H1 (cell line): ENCODE data around the gene WIPF3. TPM values are rescaled to one million over a fixed set of nuclear protein-coding genes. Genes with fewer than 3 reads are reported as not detected.

Experiments used
- CTCF ChIA-PET: fragments of 300-600 bp; sonication (Branson Sonifier 250); formaldehyde crosslinking; loops from one replicate; lab custom pipeline; 2021; ENCODE audit not compliant: partially characterized antibody; lab: Charles Lee
- POLR2A ChIA-PET: fragments of 300-600 bp; sonication (Branson Sonifier 250); formaldehyde crosslinking; loops from one replicate; lab custom pipeline; 2021; ENCODE audit warnings: inconsistent platforms; ENCODE audit not compliant: partially characterized antibody; lab: Charles Lee
- DNase-seq, 2 experiments: peaks; one replicate each; pipeline versions ENCODE4 v3.0.0 to v3.0.0-alpha.2; 2010 to 2022; ENCODE audit warnings: low spot score in 2 of 2, low read depth in 1 of 2, mixed read lengths in 1 of 2
- FAIRE-seq: peaks from 2 replicates; lab custom pipeline; 2011; peaks lifted over from hg19 to GRCh38; lab: Jason Lieb, UNC
- H2AFZ ChIP-seq: 2 replicates; pipeline ENCODE4 v1.8.1; 2012; ENCODE audit warnings: low read length, inconsistent platforms
- H2AK5ac ChIP-seq: 2 replicates; pipeline ENCODE4 v1.6.1; 2013; ENCODE audit warnings: low read depth, low read length
- H2BK120ac ChIP-seq: replicated peaks from 2 replicates; pipeline ENCODE3; 2013; ENCODE audit warnings: low read depth, low read length, inconsistent platforms
- H2BK12ac ChIP-seq: 2 replicates; pipeline ENCODE4 v1.6.1; 2013; ENCODE audit warnings: low read depth, low read length
- H2BK15ac ChIP-seq: 2 replicates; pipeline ENCODE4 v1.6.1; 2013; ENCODE audit warnings: low read length
- H2BK20ac ChIP-seq: 2 replicates; pipeline ENCODE4 v1.6.1; 2013; ENCODE audit warnings: low read length
- H2BK5ac ChIP-seq: 2 replicates; pipeline ENCODE4 v1.6.1; 2013; ENCODE audit warnings: low read depth, low read length
- H3K14ac ChIP-seq: 2 replicates; pipeline ENCODE4 v1.6.1; 2013; ENCODE audit warnings: inconsistent platforms; ENCODE audit not compliant: insufficient read length
- H3K18ac ChIP-seq: 2 replicates; pipeline ENCODE4 v1.6.1; 2013; ENCODE audit warnings: low read length; ENCODE audit errors: extremely low read depth
- H3K23ac ChIP-seq: 2 replicates; pipeline ENCODE4 v1.6.1; 2013; ENCODE audit warnings: inconsistent platforms; ENCODE audit not compliant: insufficient read length
- H3K23me2 ChIP-seq: 2 replicates; pipeline ENCODE4 v1.6.1; 2013; ENCODE audit warnings: low read depth, low read length
- H3K27ac ChIP-seq: 2 replicates; pipeline ENCODE4 v1.6.1; 2011; ENCODE audit warnings: low read depth, low read length, inconsistent platforms
- H3K27me3 ChIP-seq, 4 experiments: replicated peaks in 1 of 4; 1 replicate in 1 of 4; 2 replicates in 3 of 4; pipeline versions ENCODE4 v1.6.1 to v1.8.1; 2011 to 2013; ENCODE audit warnings: low read length in 3 of 4, mild to moderate bottlenecking in 3 of 4, inconsistent platforms in 2 of 4, mixed read lengths in 2 of 4, moderate library complexity in 1 of 4; ENCODE audit not compliant: control insufficient read depth in 3 of 4, insufficient read depth in 3 of 4; ENCODE audit errors: extremely low read depth in 1 of 4
- H3K36me3 ChIP-seq, 4 experiments: 2 replicates each; pipeline versions ENCODE4 v1.6.1 to v1.8.1; 2011 to 2013; ENCODE audit warnings: mild to moderate bottlenecking in 4 of 4, low read length in 3 of 4, moderate library complexity in 2 of 4, control low read depth in 1 of 4, inconsistent platforms in 1 of 4; ENCODE audit not compliant: insufficient read depth in 4 of 4, control insufficient read depth in 2 of 4
- H3K4ac ChIP-seq: replicated peaks from 2 replicates; pipeline ENCODE3; 2013; ENCODE audit warnings: low read length, low read depth, mixed read lengths, inconsistent platforms; ENCODE audit not compliant: insufficient read length
- H3K4me1 ChIP-seq, 4 experiments: replicated peaks in 1 of 4; 1 replicate in 1 of 4; 2 replicates in 3 of 4; pipeline versions ENCODE4 v1.6.1 to v1.8.1; 2011 to 2013; ENCODE audit warnings: low read length in 3 of 4, inconsistent platforms in 2 of 4, mixed read lengths in 1 of 4; ENCODE audit not compliant: insufficient read depth in 4 of 4, control insufficient read depth in 3 of 4
- H3K4me2 ChIP-seq, 2 experiments: 2 replicates each; pipeline versions ENCODE4 v1.6.1 to v1.8.1; 2011 to 2013; ENCODE audit warnings: low read depth in 2 of 2, low read length in 2 of 2, control low read depth in 1 of 2, inconsistent platforms in 1 of 2, mild to moderate bottlenecking in 1 of 2; ENCODE audit not compliant: insufficient read depth in 1 of 2
- H3K4me3 ChIP-seq, 4 experiments: fragments of 200-600, 300-600 bp in 1 of 4; sonication (generic), shearing (Covaris generic), sonication (Bioruptor Twin) in 1 of 4; 2 replicates each; pipeline versions ENCODE4 v1.5.1 to v1.8.1; 2011 to 2016; ENCODE audit warnings: low read length in 4 of 4, low read depth in 3 of 4, control low read depth in 2 of 4, inconsistent platforms in 2 of 4, mild to moderate bottlenecking in 2 of 4, mixed read lengths in 1 of 4, moderate library complexity in 1 of 4; ENCODE audit not compliant: insufficient read depth in 2 of 4; ENCODE audit errors: extremely low read depth in 1 of 4
- H3K56ac ChIP-seq: replicated peaks from 2 replicates; pipeline ENCODE3; 2013; ENCODE audit warnings: low read depth, mild to moderate bottlenecking, mixed read lengths, low read length, inconsistent platforms; ENCODE audit not compliant: insufficient read length
- H3K79me1 ChIP-seq: 2 replicates; pipeline ENCODE4 v1.6.1; 2013; ENCODE audit warnings: low read depth, low read length, control low read depth
- H3K79me2 ChIP-seq, 2 experiments: 2 replicates each; pipeline versions ENCODE4 v1.6.1 to v1.8.1; 2012 to 2013; ENCODE audit warnings: low read length in 2 of 2, mild to moderate bottlenecking in 2 of 2, inconsistent platforms in 1 of 2; ENCODE audit not compliant: insufficient read depth in 2 of 2, control insufficient read depth in 1 of 2
- H3K9ac ChIP-seq, 4 experiments: replicated peaks in 1 of 4; 1 replicate in 1 of 4; 2 replicates in 3 of 4; pipeline versions ENCODE4 v1.6.1 to v1.8.1; 2011 to 2013; ENCODE audit warnings: low read depth in 3 of 4, low read length in 3 of 4, control low read depth in 2 of 4, mild to moderate bottlenecking in 2 of 4, moderate library complexity in 2 of 4, inconsistent platforms in 1 of 4; ENCODE audit errors: extremely low read depth in 1 of 4
- H3K9me3 ChIP-seq, 2 experiments: 2 replicates each; pipeline versions ENCODE4 v1.6.1 to v1.8.1; 2012 to 2013; ENCODE audit warnings: mild to moderate bottlenecking in 2 of 2, moderate library complexity in 2 of 2, control low read depth in 1 of 2, inconsistent platforms in 1 of 2, low read depth in 1 of 2, low read length in 1 of 2, mixed read lengths in 1 of 2; ENCODE audit not compliant: insufficient read depth in 2 of 2
- H4K20me1 ChIP-seq, 2 experiments: replicated peaks in 1 of 2; 2 replicates each; pipeline versions ENCODE3 to v1.8.1; 2011 to 2013; ENCODE audit warnings: inconsistent platforms in 2 of 2, low read length in 2 of 2, mild to moderate bottlenecking in 1 of 2; ENCODE audit not compliant: insufficient read depth in 2 of 2, control insufficient read depth in 1 of 2
- H4K5ac ChIP-seq: 2 replicates; pipeline ENCODE4 v1.6.1; 2013; ENCODE audit warnings: low read length, low read depth, mixed read lengths, inconsistent platforms; ENCODE audit not compliant: insufficient read length
- H4K8ac ChIP-seq: 2 replicates; pipeline ENCODE4 v1.8.0; 2013; ENCODE audit warnings: mild to moderate bottlenecking, moderate library complexity, low read length, inconsistent platforms; ENCODE audit not compliant: insufficient read depth; ENCODE audit errors: extremely low read depth
- H4K91ac ChIP-seq: replicated peaks from 2 replicates; pipeline ENCODE3; 2013; ENCODE audit warnings: low read length, mixed read lengths, inconsistent platforms; ENCODE audit not compliant: insufficient read length
- ATF2 ChIP-seq: IDR thresholded peaks from 2 replicates; pipeline ENCODE4 v1.6.1; 2012; ENCODE audit warnings: low read length, inconsistent platforms
- CBX5 ChIP-seq: fragments of 300-800, 300-1000 bp; sonication (generic); IDR thresholded peaks from 2 replicates; pipeline ENCODE4 v1.7.1; 2016; ENCODE audit warnings: antibody characterized with exemption, low read length, low read depth
- CHD1 ChIP-seq: IDR thresholded peaks from 2 replicates; pipeline ENCODE4 v1.6.1; 2012; ENCODE audit warnings: low read depth, low read length, improper control_type of control experiment
- CHD2 ChIP-seq: IDR thresholded peaks from 2 replicates; pipeline ENCODE4 v1.6.1; 2012; ENCODE audit warnings: low read length, improper control_type of control experiment
- HDAC2 ChIP-seq, 2 experiments: fragments of 300-600 bp in 1 of 2; sonication (generic) in 1 of 2; IDR thresholded peaks; 2 replicates each; pipeline ENCODE4 v1.6.1; 2011 to 2012; ENCODE audit warnings: low read depth in 2 of 2, low read length in 2 of 2, mild to moderate bottlenecking in 2 of 2, moderate library complexity in 2 of 2, borderline replicate concordance in 1 of 2, inconsistent platforms in 1 of 2
- KDM4A ChIP-seq: IDR thresholded peaks from one replicate; pipeline ENCODE4 v1.7.1; 2012; ENCODE audit warnings: low read depth, mild to moderate bottlenecking, moderate library complexity, low read length, inconsistent platforms; ENCODE audit not compliant: severe bottlenecking
- PHF8 ChIP-seq: fragments of 200-600 bp; sonication (generic); conservative IDR thresholded peaks from 2 replicates; pipeline ENCODE4 v1.7.1; 2012; ENCODE audit warnings: low read depth, mild to moderate bottlenecking, inconsistent platforms, low read length, moderate library complexity
- POLR2A ChIP-seq, 2 experiments: IDR thresholded peaks; 1 replicate in 1 of 2; 2 replicates in 1 of 2; pipeline ENCODE4 v1.6.1; 2011; ENCODE audit warnings: low read depth in 2 of 2, low read length in 2 of 2, mild to moderate bottlenecking in 2 of 2; ENCODE audit errors: control extremely low read depth in 1 of 2
- SRF ChIP-seq: IDR thresholded peaks from 2 replicates; pipeline ENCODE4 v1.6.1; 2011; ENCODE audit warnings: mild to moderate bottlenecking, low read depth, low read length, moderate library complexity
- USF2 ChIP-seq: IDR thresholded peaks from 2 replicates; pipeline ENCODE4 v1.6.1; 2011; ENCODE audit warnings: low read length, improper control_type of control experiment
- WGBS, 2 experiments: shearing (Covaris generic) in 1 of 2; methylation state at CpG; one replicate each; pipeline versions ENCODE4 v1.1.6 to v1.1.7; 2013 to 2015; ENCODE audit warnings: low lambda C conversion rate in 2 of 2, mixed read lengths in 2 of 2, inconsistent platforms in 1 of 2, low coverage in 1 of 2, missing lambda C conversion rate in 1 of 2; ENCODE audit not compliant: insufficient replicate concordance in 2 of 2, insufficient coverage in 1 of 2, insufficient read length in 1 of 2; ENCODE audit errors: extremely low coverage in 1 of 2, missing lambda C conversion rate in 1 of 2; 5-methylcytosine and 5-hydroxymethylcytosine counted together
- polyA plus RNA-seq, 7 experiments: library from polyadenylated mRNA; depleted of rRNA in 3 of 7; stranded (reverse) in 5 of 7; unstranded in 2 of 7; fragments of >200 nt in 5 of 7; fragments of 200-250 nt in 2 of 7; gene quantifications; 1 replicate in 5 of 7; 2 replicates in 1 of 7; 4 replicates in 1 of 7; pipeline versions ENCODE4 v1.2.1 to v1.2.3, GENCODE V29; 2011 to 2013; ENCODE audit warnings: missing spikeins in 2 of 7, mixed read lengths in 2 of 7
- total RNA-seq: library from RNA; stranded (reverse); fragmentation: NEBNext Ultra II Directional; extraction: Animal tissue kit (Norgen Biotek cat#: 25700); gene quantifications from 2 replicates; pipeline ENCODE4 v1.2.1, GENCODE V29; 2021

WIPF3 gene
- total and polyA plus RNA-seq, 2 of the 8 experiments (the other 6 are each of a cell fraction or from before 2014, with no cell fraction given) = 5.0 to 12.1 TPM

DNA sequence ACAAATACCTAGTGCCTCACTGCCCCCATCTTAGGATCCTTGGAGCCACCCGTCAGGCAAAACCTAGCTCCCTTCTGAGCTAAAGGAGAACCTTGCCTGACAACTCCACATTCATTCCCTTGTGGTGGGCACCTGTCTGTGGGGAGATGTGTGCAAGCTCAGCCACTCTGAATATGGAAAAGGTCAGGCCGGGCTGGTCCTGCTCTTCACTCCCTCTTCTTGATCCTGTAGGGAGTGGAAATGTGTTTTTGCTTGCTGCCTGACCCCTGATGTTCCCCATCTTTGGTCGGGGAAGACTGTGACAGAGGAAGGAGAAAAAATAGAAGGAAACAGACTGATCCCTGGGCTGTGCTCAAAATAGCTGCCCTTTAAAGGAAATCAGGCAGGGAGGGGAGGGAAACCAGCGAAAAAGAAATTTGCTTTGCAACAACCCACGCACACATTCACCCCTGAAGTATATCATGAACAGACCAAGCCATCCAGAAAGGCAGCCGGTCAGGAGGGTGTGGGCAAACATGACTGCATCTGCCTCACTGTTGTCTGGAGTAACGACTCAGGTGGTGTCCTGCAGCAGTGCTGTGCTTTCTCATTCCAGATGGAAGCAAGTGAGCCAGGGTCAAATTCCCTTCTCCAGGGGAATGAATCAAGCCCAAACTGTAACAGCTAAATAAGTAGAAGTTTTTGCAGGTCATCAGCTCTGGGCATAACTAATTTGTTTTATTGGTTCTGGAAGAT lies 109.3 kb downstream of the WIPF3 start:
- Histone ChIP-seq H3K23me2 (no peaks in the 10 kb centered on the region), H2AFZ (no peak overlapping the region), H3K18ac (no peak overlapping the region), H3K27me3 (no peaks in the 10 kb centered on the region), H3K4ac (no peak overlapping the region), H3K4me1 (no peaks in the 10 kb centered on the region), H3K79me2 (no peaks in the 10 kb centered on the region), H2AK5ac (no peak overlapping the region), H3K79me1 (no peaks in the 10 kb centered on the region), H3K56ac (no peak overlapping the region), H2BK12ac (no peak overlapping the region), H2BK15ac (no peak overlapping the region), H3K9ac (no peak overlapping the region), H4K8ac (no peak overlapping the region), H4K91ac (no peak overlapping the region), H3K4me2 (no peak overlapping the region), H3K36me3 (peaks cover 2 to 3% (median 2%) of the 10 kb centered on the region in 4 experiments; a peak in 3 of 8 replicates), H3K14ac (no peak overlapping the region), H2BK5ac (no peak overlapping the region), H3K23ac (no peak overlapping the region), H2BK20ac (no peak overlapping the region), H3K27ac (no peak overlapping the region), H3K4me3 (no peak overlapping the region), H4K5ac (no peak overlapping the region), H3K9me3 (no peaks in the 10 kb centered on the region), H4K20me1 (peaks cover 0 to 2% of the 10 kb centered on the region in 2 experiments), H2BK120ac (no peak overlapping the region)
- DNase-seq = no peak
- WGBS, 2 experiments = 91% methylated on average over 7 of the region's 7 CpGs; no CpG with 5 or more reads in 1 of the 2 experiments
- POLR2A ChIA-PET = interaction anchor here (0.7 kb wide), 1 partner anchor 8 kb away, joined by 3 read pairs; no protein-coding TSS in a partner anchor
- CTCF ChIA-PET = interaction anchor here (1.4 kb wide), 1 partner anchor 62 kb away, joined by 3 read pairs; no protein-coding TSS in a partner anchor
- no peak for FAIRE-seq
- no peak for TF ChIP-seq POLR2A (IDR thresholded peaks at IDR 0.05; ENCODE audit: control extremely low read depth in 1 of 2, low read depth in 2 of 2, low read length in 2 of 2)
- no peak for TF ChIP-seq ATF2
- no peak for TF ChIP-seq CBX5
- no peak for TF ChIP-seq PHF8
- TF ChIP-seq KDM4A = no peak
- TF ChIP-seq USF2 = no peak
- TF ChIP-seq CHD2 = no peak
- no peak for TF ChIP-seq HDAC2 (IDR thresholded peaks at IDR 0.05; ENCODE audit: borderline replicate concordance in 1 of 2, low read depth in 2 of 2, low read length in 2 of 2)
- TF ChIP-seq SRF = no peak
- no peak for TF ChIP-seq CHD1
